HepG2 (cell line): ENCODE results near the gene S100A16. TPM values are rescaled to one million over a fixed set of nuclear protein-coding genes. Genes with fewer than 3 reads are reported as not detected.

ENCODE experiments used
- CCDC6 ChIP-seq: sonication (generic); formaldehyde crosslinking; IDR thresholded peaks from 2 replicates; pipeline ENCODE4 v1.8.1; 2022; ENCODE audit warnings: mild to moderate bottlenecking, missing genetic modification reagents, moderate library complexity
- DMAP1 ChIP-seq: IDR thresholded peaks from 2 replicates; pipeline ENCODE4 v1.6.1; 2016
- FOSL2 ChIP-seq: sonication (generic); formaldehyde crosslinking; IDR thresholded peaks from 2 replicates; pipeline ENCODE4 v1.4.0; 2020; ENCODE audit warnings: missing genetic modification reagents
- GATAD2A ChIP-seq: IDR thresholded peaks from 2 replicates; pipeline ENCODE4 v1.6.1; 2016
- GZF1 ChIP-seq: sonication (generic); formaldehyde crosslinking; IDR thresholded peaks from 2 replicates; pipeline ENCODE4 v1.5.1; 2020; ENCODE audit warnings: mild to moderate bottlenecking, missing genetic modification reagents
- HMG20A ChIP-seq: IDR thresholded peaks from 2 replicates; pipeline ENCODE4 v1.6.1; 2016; ENCODE audit warnings: borderline replicate concordance
- MAF1 ChIP-seq: sonication (generic); formaldehyde crosslinking; IDR thresholded peaks from 2 replicates; pipeline ENCODE4 v1.5.0; 2020; ENCODE audit warnings: missing genetic modification reagents, borderline replicate concordance
- MAZ ChIP-seq, 2 experiments: sonication (generic) in 1 of 2; formaldehyde crosslinking in 1 of 2; IDR thresholded peaks; 2 replicates each; pipeline versions ENCODE4 v1.5.0 to v1.6.1; 2012 to 2020; ENCODE audit warnings: low read depth in 2 of 2, mild to moderate bottlenecking in 2 of 2, borderline replicate concordance in 1 of 2, improper control_type of control experiment in 1 of 2, low read length in 1 of 2, missing genetic modification reagents in 1 of 2, moderate library complexity in 1 of 2
- MTA1 ChIP-seq: sonication (generic); formaldehyde crosslinking; IDR thresholded peaks from 2 replicates; pipeline ENCODE4 v1.4.0; 2020; ENCODE audit warnings: missing genetic modification reagents, mild to moderate bottlenecking, borderline replicate concordance
- MXI1 ChIP-seq: IDR thresholded peaks from 3 replicates; pipeline ENCODE4 v1.6.1; 2012; ENCODE audit warnings: low read depth, low read length, inconsistent platforms, borderline replicate concordance
- NBN ChIP-seq: fragments of 450-650 bp; conservative IDR thresholded peaks from 2 replicates; pipeline ENCODE4 v1.6.1; 2017
- PLSCR1 ChIP-seq: sonication (generic); formaldehyde crosslinking; IDR thresholded peaks from 2 replicates; pipeline ENCODE4 v1.5.0; 2020; ENCODE audit warnings: missing genetic modification reagents, mild to moderate bottlenecking, borderline replicate concordance
- RFXANK ChIP-seq: IDR thresholded peaks from 2 replicates; pipeline ENCODE4 v1.6.1; 2016
- SIX1 ChIP-seq: sonication (generic); formaldehyde crosslinking; IDR thresholded peaks from 2 replicates; pipeline ENCODE4 v1.4.0; 2020; ENCODE audit warnings: missing genetic modification reagents, borderline replicate concordance
- TBP ChIP-seq: sonication (generic); formaldehyde crosslinking; IDR thresholded peaks from 2 replicates; pipeline ENCODE4 v1.5.0; 2020; ENCODE audit warnings: missing genetic modification reagents
- TCF7 ChIP-seq: sonication (generic); IDR thresholded peaks from 2 replicates; pipeline ENCODE4 v1.6.1; 2016; ENCODE audit warnings: antibody characterized with exemption, low read depth
- ZBTB43 ChIP-seq: sonication (generic); formaldehyde crosslinking; conservative IDR thresholded peaks from 2 replicates; pipeline ENCODE4 v1.4.0; 2020; ENCODE audit warnings: missing genetic modification reagents
- ZBTB44 ChIP-seq: sonication (generic); formaldehyde crosslinking; IDR thresholded peaks from 2 replicates; pipeline ENCODE4 v1.4.0; 2020; ENCODE audit warnings: missing genetic modification reagents
- ZFP37 ChIP-seq: sonication (generic); formaldehyde crosslinking; IDR thresholded peaks from 2 replicates; pipeline ENCODE4 v1.4.0; 2020; ENCODE audit warnings: missing genetic modification reagents, borderline replicate concordance
- ZKSCAN1 ChIP-seq: fragments of 150-350 bp; IDR thresholded peaks from 2 replicates; pipeline ENCODE4 v1.6.1; 2014; ENCODE audit warnings: low read length
- ZNF235 ChIP-seq: sonication (generic); formaldehyde crosslinking; IDR thresholded peaks from 2 replicates; pipeline ENCODE4 v1.8.1; 2023; ENCODE audit warnings: mild to moderate bottlenecking, missing genetic modification reagents, borderline replicate concordance
- ZNF251 ChIP-seq: sonication (generic); formaldehyde crosslinking; IDR thresholded peaks from 2 replicates; pipeline ENCODE4 v1.9.0; 2021; ENCODE audit warnings: mild to moderate bottlenecking, missing genetic modification reagents
- ZNF577 ChIP-seq: sonication (generic); formaldehyde crosslinking; IDR thresholded peaks from 2 replicates; pipeline ENCODE4 v1.4.0; 2020; ENCODE audit warnings: mild to moderate bottlenecking, low read depth, missing genetic modification reagents, borderline replicate concordance
- ZNF607 ChIP-seq: sonication (generic); formaldehyde crosslinking; IDR thresholded peaks from 2 replicates; pipeline ENCODE4 v1.5.1; 2020; ENCODE audit warnings: missing genetic modification reagents, mild to moderate bottlenecking, borderline replicate concordance
- ZNF652 ChIP-seq: IDR thresholded peaks from 2 replicates; pipeline ENCODE4 v1.6.1; 2016; ENCODE audit warnings: low read depth, borderline replicate concordance
- polyA plus RNA-seq, 8 experiments: library from polyadenylated mRNA; depleted of rRNA in 3 of 8; stranded (reverse) in 7 of 8; unstranded in 1 of 8; fragments of >200 nt; fragmentation: Illumina TruSeq in 4 of 8; extraction: Trizol in 4 of 8; gene quantifications; 2 replicates each; pipeline versions ENCODE4 v1.2.1 to v1.2.3, GENCODE V29; 2011 to 2016; ENCODE audit warnings: low read depth in 4 of 8, missing spikeins in 1 of 8, mixed read lengths in 1 of 8; ENCODE audit not compliant: insufficient read depth in 1 of 8
- total RNA-seq, 5 experiments: library from RNA; depleted of rRNA; stranded (reverse); fragments of >200 nt; fragmentation: Illumina TruSeq; extraction: Trizol; gene quantifications; 2 replicates each; pipeline ENCODE4 v1.2.3, GENCODE V29; 2016; ENCODE audit warnings: low read depth in 1 of 5
- TF ChIP-seq, protein P1 (sequence below): sonication (generic); formaldehyde crosslinking; IDR thresholded peaks from 2 replicates; pipeline ENCODE4 v1.4.0; 2020; ENCODE audit warnings: missing genetic modification reagents
- TF ChIP-seq, protein P2 (sequence below): sonication (generic); formaldehyde crosslinking; IDR thresholded peaks from 2 replicates; pipeline ENCODE4 v1.5.0; 2020; ENCODE audit warnings: mild to moderate bottlenecking, missing genetic modification reagents, moderate library complexity

S100A16 gene
- total and polyA plus RNA-seq, 2 of the 13 experiments (the other 11 are each of a cell fraction or from before 2014, with no cell fraction given), result 46.0 to 195 TPM

- TF ChIP-seq, protein P1, sequence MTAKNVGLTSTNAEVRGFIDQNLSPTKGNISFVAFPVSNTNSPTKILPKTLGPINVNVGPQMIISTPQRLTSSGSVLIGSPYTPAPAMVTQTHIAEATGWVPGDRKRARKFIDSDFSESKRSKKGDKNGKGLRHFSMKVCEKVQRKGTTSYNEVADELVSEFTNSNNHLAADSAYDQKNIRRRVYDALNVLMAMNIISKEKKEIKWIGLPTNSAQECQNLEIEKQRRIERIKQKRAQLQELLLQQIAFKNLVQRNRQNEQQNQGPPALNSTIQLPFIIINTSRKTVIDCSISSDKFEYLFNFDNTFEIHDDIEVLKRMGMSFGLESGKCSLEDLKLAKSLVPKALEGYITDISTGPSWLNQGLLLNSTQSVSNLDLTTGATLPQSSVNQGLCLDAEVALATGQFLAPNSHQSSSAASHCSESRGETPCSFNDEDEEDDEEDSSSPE, result no peak
- TF ChIP-seq ZNF577 (CRISPR knock-in tag) (no peak), MAF1 (CRISPR knock-in tag) (no peak), ZKSCAN1 (no peak), GZF1 (CRISPR knock-in tag) (no peak), ZBTB43 (CRISPR knock-in tag) (no peak), DMAP1 (CRISPR knock-in tag) (no peak), ZFP37 (CRISPR knock-in tag) (no peak), TBP (CRISPR knock-in tag) (no peak), PLSCR1 (CRISPR knock-in tag) (no peak), TCF7 (no peak), MXI1 (0 out of 3 replicates have a peak, but pooled peaks have one; percentile 29), HMG20A (no peak), ZNF652 (CRISPR knock-in tag) (no peak), FOSL2 (CRISPR knock-in tag) (peak; percentile 31), MAZ (IDR thresholded peaks at IDR 0.05; ENCODE audit: borderline replicate concordance, low read depth, low read length) (no peak), MAZ (CRISPR knock-in tag; IDR thresholded peaks at IDR 0.05; ENCODE audit: low read depth) (no peak), ZNF607 (CRISPR knock-in tag) (no peak), SIX1 (no peak), ZNF235 (CRISPR knock-in tag) (no peak), NBN (no peak), CCDC6 (CRISPR knock-in tag) (no peak), RFXANK (CRISPR knock-in tag) (no peak), GATAD2A (peak; percentile 56), MTA1 (CRISPR knock-in tag) (no peak), ZBTB44 (no peak), ZNF251 (CRISPR knock-in tag) (no peak)
- TF ChIP-seq, protein P2, sequence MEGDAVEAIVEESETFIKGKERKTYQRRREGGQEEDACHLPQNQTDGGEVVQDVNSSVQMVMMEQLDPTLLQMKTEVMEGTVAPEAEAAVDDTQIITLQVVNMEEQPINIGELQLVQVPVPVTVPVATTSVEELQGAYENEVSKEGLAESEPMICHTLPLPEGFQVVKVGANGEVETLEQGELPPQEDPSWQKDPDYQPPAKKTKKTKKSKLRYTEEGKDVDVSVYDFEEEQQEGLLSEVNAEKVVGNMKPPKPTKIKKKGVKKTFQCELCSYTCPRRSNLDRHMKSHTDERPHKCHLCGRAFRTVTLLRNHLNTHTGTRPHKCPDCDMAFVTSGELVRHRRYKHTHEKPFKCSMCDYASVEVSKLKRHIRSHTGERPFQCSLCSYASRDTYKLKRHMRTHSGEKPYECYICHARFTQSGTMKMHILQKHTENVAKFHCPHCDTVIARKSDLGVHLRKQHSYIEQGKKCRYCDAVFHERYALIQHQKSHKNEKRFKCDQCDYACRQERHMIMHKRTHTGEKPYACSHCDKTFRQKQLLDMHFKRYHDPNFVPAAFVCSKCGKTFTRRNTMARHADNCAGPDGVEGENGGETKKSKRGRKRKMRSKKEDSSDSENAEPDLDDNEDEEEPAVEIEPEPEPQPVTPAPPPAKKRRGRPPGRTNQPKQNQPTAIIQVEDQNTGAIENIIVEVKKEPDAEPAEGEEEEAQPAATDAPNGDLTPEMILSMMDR (CRISPR knock-in tag), result peak; percentile 92
Observed at GRCh38 chr1:153572569-153573015, 40.3 kb downstream of the S100A16 start (continued).
